22Rv1 (cell line): ENCODE data around the gene GFOD1.

Source experiments
- CTCF ChIP-seq: fragments of 450-650 bp; IDR thresholded peaks from 2 replicates; pipeline ENCODE4 v1.5.1; 2017; ENCODE audit warnings: mild to moderate bottlenecking
- ZFX ChIP-seq: fragments of 450-650 bp; IDR thresholded peaks from 2 replicates; pipeline ENCODE4 v1.6.1; 2017; ENCODE audit warnings: antibody characterized with exemption, borderline replicate concordance

DNA sequence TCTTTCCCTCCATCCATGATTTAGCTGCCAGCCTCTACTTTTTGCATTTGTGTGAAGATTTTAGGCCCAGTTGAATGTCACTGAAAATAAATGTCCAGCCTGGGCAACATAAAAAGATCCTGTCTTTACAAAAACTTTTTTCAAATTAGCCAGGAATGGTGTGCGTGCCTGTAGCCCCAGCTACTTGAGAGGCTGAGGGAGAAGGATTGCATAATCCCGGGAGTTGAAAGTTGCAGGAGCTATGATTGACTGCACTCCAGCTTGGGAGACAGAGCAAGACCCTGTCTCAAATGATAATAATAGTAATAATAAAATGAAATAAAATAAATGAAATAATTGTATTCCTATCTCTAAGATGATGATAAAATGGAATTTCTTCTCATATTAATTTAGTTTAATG, 5.0 kb upstream of the GFOD1 start:
- TF ChIP-seq CTCF (no peak), ZFX (no peak)
